H1 (cell line): Measurements from ENCODE around the gene SLC35F1. TPM values are rescaled to one million over a fixed set of nuclear protein-coding genes. Genes with fewer than 3 reads are reported as not detected.

Experiments used
- CTCF ChIA-PET: fragments of 300-600 bp; sonication (Branson Sonifier 250); formaldehyde crosslinking; loops from one replicate; lab custom pipeline; 2021; ENCODE audit not compliant: partially characterized antibody; lab: Charles Lee
- POLR2A ChIA-PET: fragments of 300-600 bp; sonication (Branson Sonifier 250); formaldehyde crosslinking; loops from one replicate; lab custom pipeline; 2021; ENCODE audit warnings: inconsistent platforms; ENCODE audit not compliant: partially characterized antibody; lab: Charles Lee
- DNase-seq, 2 experiments: peaks; one replicate each; pipeline versions ENCODE4 v3.0.0 to v3.0.0-alpha.2; 2010 to 2022; ENCODE audit warnings: low spot score in 2 of 2, low read depth in 1 of 2, mixed read lengths in 1 of 2
- FAIRE-seq: peaks from 2 replicates; lab custom pipeline; 2011; peaks lifted over from hg19 to GRCh38; lab: Jason Lieb, UNC
- H2AFZ ChIP-seq: 2 replicates; pipeline ENCODE4 v1.8.1; 2012; ENCODE audit warnings: low read length, inconsistent platforms
- H2AK5ac ChIP-seq: 2 replicates; pipeline ENCODE4 v1.6.1; 2013; ENCODE audit warnings: low read depth, low read length
- H2BK120ac ChIP-seq: replicated peaks from 2 replicates; pipeline ENCODE3; 2013; ENCODE audit warnings: low read depth, low read length, inconsistent platforms
- H2BK12ac ChIP-seq: 2 replicates; pipeline ENCODE4 v1.6.1; 2013; ENCODE audit warnings: low read depth, low read length
- H2BK15ac ChIP-seq: 2 replicates; pipeline ENCODE4 v1.6.1; 2013; ENCODE audit warnings: low read length
- H2BK20ac ChIP-seq: 2 replicates; pipeline ENCODE4 v1.6.1; 2013; ENCODE audit warnings: low read length
- H2BK5ac ChIP-seq: 2 replicates; pipeline ENCODE4 v1.6.1; 2013; ENCODE audit warnings: low read depth, low read length
- H3K14ac ChIP-seq: 2 replicates; pipeline ENCODE4 v1.6.1; 2013; ENCODE audit warnings: inconsistent platforms; ENCODE audit not compliant: insufficient read length
- H3K18ac ChIP-seq: 2 replicates; pipeline ENCODE4 v1.6.1; 2013; ENCODE audit warnings: low read length; ENCODE audit errors: extremely low read depth
- H3K23ac ChIP-seq: 2 replicates; pipeline ENCODE4 v1.6.1; 2013; ENCODE audit warnings: inconsistent platforms; ENCODE audit not compliant: insufficient read length
- H3K23me2 ChIP-seq: 2 replicates; pipeline ENCODE4 v1.6.1; 2013; ENCODE audit warnings: low read depth, low read length
- H3K27ac ChIP-seq: 2 replicates; pipeline ENCODE4 v1.6.1; 2011; ENCODE audit warnings: low read depth, low read length, inconsistent platforms
- H3K27me3 ChIP-seq, 4 experiments: replicated peaks in 1 of 4; 1 replicate in 1 of 4; 2 replicates in 3 of 4; pipeline versions ENCODE4 v1.6.1 to v1.8.1; 2011 to 2013; ENCODE audit warnings: low read length in 3 of 4, mild to moderate bottlenecking in 3 of 4, inconsistent platforms in 2 of 4, mixed read lengths in 2 of 4, moderate library complexity in 1 of 4; ENCODE audit not compliant: control insufficient read depth in 3 of 4, insufficient read depth in 3 of 4; ENCODE audit errors: extremely low read depth in 1 of 4
- H3K36me3 ChIP-seq, 4 experiments: 2 replicates each; pipeline versions ENCODE4 v1.6.1 to v1.8.1; 2011 to 2013; ENCODE audit warnings: mild to moderate bottlenecking in 4 of 4, low read length in 3 of 4, moderate library complexity in 2 of 4, control low read depth in 1 of 4, inconsistent platforms in 1 of 4; ENCODE audit not compliant: insufficient read depth in 4 of 4, control insufficient read depth in 2 of 4
- H3K4ac ChIP-seq: replicated peaks from 2 replicates; pipeline ENCODE3; 2013; ENCODE audit warnings: low read length, low read depth, mixed read lengths, inconsistent platforms; ENCODE audit not compliant: insufficient read length
- H3K4me1 ChIP-seq, 4 experiments: replicated peaks in 1 of 4; 1 replicate in 1 of 4; 2 replicates in 3 of 4; pipeline versions ENCODE4 v1.6.1 to v1.8.1; 2011 to 2013; ENCODE audit warnings: low read length in 3 of 4, inconsistent platforms in 2 of 4, mixed read lengths in 1 of 4; ENCODE audit not compliant: insufficient read depth in 4 of 4, control insufficient read depth in 3 of 4
- H3K4me2 ChIP-seq, 2 experiments: 2 replicates each; pipeline versions ENCODE4 v1.6.1 to v1.8.1; 2011 to 2013; ENCODE audit warnings: low read depth in 2 of 2, low read length in 2 of 2, control low read depth in 1 of 2, inconsistent platforms in 1 of 2, mild to moderate bottlenecking in 1 of 2; ENCODE audit not compliant: insufficient read depth in 1 of 2
- H3K4me3 ChIP-seq, 4 experiments: fragments of 200-600, 300-600 bp in 1 of 4; sonication (generic), shearing (Covaris generic), sonication (Bioruptor Twin) in 1 of 4; 2 replicates each; pipeline versions ENCODE4 v1.5.1 to v1.8.1; 2011 to 2016; ENCODE audit warnings: low read length in 4 of 4, low read depth in 3 of 4, control low read depth in 2 of 4, inconsistent platforms in 2 of 4, mild to moderate bottlenecking in 2 of 4, mixed read lengths in 1 of 4, moderate library complexity in 1 of 4; ENCODE audit not compliant: insufficient read depth in 2 of 4; ENCODE audit errors: extremely low read depth in 1 of 4
- H3K56ac ChIP-seq: replicated peaks from 2 replicates; pipeline ENCODE3; 2013; ENCODE audit warnings: low read depth, mild to moderate bottlenecking, mixed read lengths, low read length, inconsistent platforms; ENCODE audit not compliant: insufficient read length
- H3K79me1 ChIP-seq: 2 replicates; pipeline ENCODE4 v1.6.1; 2013; ENCODE audit warnings: low read depth, low read length, control low read depth
- H3K79me2 ChIP-seq, 2 experiments: 2 replicates each; pipeline versions ENCODE4 v1.6.1 to v1.8.1; 2012 to 2013; ENCODE audit warnings: low read length in 2 of 2, mild to moderate bottlenecking in 2 of 2, inconsistent platforms in 1 of 2; ENCODE audit not compliant: insufficient read depth in 2 of 2, control insufficient read depth in 1 of 2
- H3K9ac ChIP-seq, 4 experiments: replicated peaks in 1 of 4; 1 replicate in 1 of 4; 2 replicates in 3 of 4; pipeline versions ENCODE4 v1.6.1 to v1.8.1; 2011 to 2013; ENCODE audit warnings: low read depth in 3 of 4, low read length in 3 of 4, control low read depth in 2 of 4, mild to moderate bottlenecking in 2 of 4, moderate library complexity in 2 of 4, inconsistent platforms in 1 of 4; ENCODE audit errors: extremely low read depth in 1 of 4
- H3K9me3 ChIP-seq, 2 experiments: 2 replicates each; pipeline versions ENCODE4 v1.6.1 to v1.8.1; 2012 to 2013; ENCODE audit warnings: mild to moderate bottlenecking in 2 of 2, moderate library complexity in 2 of 2, control low read depth in 1 of 2, inconsistent platforms in 1 of 2, low read depth in 1 of 2, low read length in 1 of 2, mixed read lengths in 1 of 2; ENCODE audit not compliant: insufficient read depth in 2 of 2
- H4K20me1 ChIP-seq, 2 experiments: replicated peaks in 1 of 2; 2 replicates each; pipeline versions ENCODE3 to v1.8.1; 2011 to 2013; ENCODE audit warnings: inconsistent platforms in 2 of 2, low read length in 2 of 2, mild to moderate bottlenecking in 1 of 2; ENCODE audit not compliant: insufficient read depth in 2 of 2, control insufficient read depth in 1 of 2
- H4K5ac ChIP-seq: 2 replicates; pipeline ENCODE4 v1.6.1; 2013; ENCODE audit warnings: low read length, low read depth, mixed read lengths, inconsistent platforms; ENCODE audit not compliant: insufficient read length
- H4K8ac ChIP-seq: 2 replicates; pipeline ENCODE4 v1.8.0; 2013; ENCODE audit warnings: mild to moderate bottlenecking, moderate library complexity, low read length, inconsistent platforms; ENCODE audit not compliant: insufficient read depth; ENCODE audit errors: extremely low read depth
- H4K91ac ChIP-seq: replicated peaks from 2 replicates; pipeline ENCODE3; 2013; ENCODE audit warnings: low read length, mixed read lengths, inconsistent platforms; ENCODE audit not compliant: insufficient read length
- CBX8 ChIP-seq: fragments of 300-800, 300-1000 bp; sonication (generic); IDR thresholded peaks from 2 replicates; pipeline ENCODE4 v1.7.1; 2016; ENCODE audit warnings: low read depth, low read length, borderline replicate concordance
- JUN ChIP-seq: IDR thresholded peaks from 2 replicates; pipeline ENCODE4 v1.6.1; 2011; ENCODE audit warnings: low read depth, mild to moderate bottlenecking, improper control_type of control experiment, low read length
- RBBP5 ChIP-seq: IDR thresholded peaks from 2 replicates; pipeline ENCODE4 v1.7.1; 2012; ENCODE audit warnings: low read depth, mild to moderate bottlenecking, inconsistent platforms, low read length, moderate library complexity, borderline replicate concordance
- SP1 ChIP-seq: IDR thresholded peaks from 2 replicates; pipeline ENCODE4 v1.6.1; 2011; ENCODE audit warnings: low read depth, low read length
- TBP ChIP-seq: IDR thresholded peaks from 2 replicates; pipeline ENCODE4 v1.6.1; 2011; ENCODE audit warnings: low read depth, low read length, improper control_type of control experiment
- WGBS, 2 experiments: shearing (Covaris generic) in 1 of 2; methylation state at CpG; one replicate each; pipeline versions ENCODE4 v1.1.6 to v1.1.7; 2013 to 2015; ENCODE audit warnings: low lambda C conversion rate in 2 of 2, mixed read lengths in 2 of 2, inconsistent platforms in 1 of 2, low coverage in 1 of 2, missing lambda C conversion rate in 1 of 2; ENCODE audit not compliant: insufficient replicate concordance in 2 of 2, insufficient coverage in 1 of 2, insufficient read length in 1 of 2; ENCODE audit errors: extremely low coverage in 1 of 2, missing lambda C conversion rate in 1 of 2; 5-methylcytosine and 5-hydroxymethylcytosine counted together
- polyA plus RNA-seq, 7 experiments: library from polyadenylated mRNA; depleted of rRNA in 3 of 7; stranded (reverse) in 5 of 7; unstranded in 2 of 7; fragments of >200 nt in 5 of 7; fragments of 200-250 nt in 2 of 7; gene quantifications; 1 replicate in 5 of 7; 2 replicates in 1 of 7; 4 replicates in 1 of 7; pipeline versions ENCODE4 v1.2.1 to v1.2.3, GENCODE V29; 2011 to 2013; ENCODE audit warnings: missing spikeins in 2 of 7, mixed read lengths in 2 of 7
- total RNA-seq: library from RNA; stranded (reverse); fragmentation: NEBNext Ultra II Directional; extraction: Animal tissue kit (Norgen Biotek cat#: 25700); gene quantifications from 2 replicates; pipeline ENCODE4 v1.2.1, GENCODE V29; 2021

The SLC35F1 gene
- total and polyA plus RNA-seq, 2 of the 8 experiments (the other 6 are each of a cell fraction or from before 2014, with no cell fraction given) = 7.0 to 10.0 TPM

DNA sequence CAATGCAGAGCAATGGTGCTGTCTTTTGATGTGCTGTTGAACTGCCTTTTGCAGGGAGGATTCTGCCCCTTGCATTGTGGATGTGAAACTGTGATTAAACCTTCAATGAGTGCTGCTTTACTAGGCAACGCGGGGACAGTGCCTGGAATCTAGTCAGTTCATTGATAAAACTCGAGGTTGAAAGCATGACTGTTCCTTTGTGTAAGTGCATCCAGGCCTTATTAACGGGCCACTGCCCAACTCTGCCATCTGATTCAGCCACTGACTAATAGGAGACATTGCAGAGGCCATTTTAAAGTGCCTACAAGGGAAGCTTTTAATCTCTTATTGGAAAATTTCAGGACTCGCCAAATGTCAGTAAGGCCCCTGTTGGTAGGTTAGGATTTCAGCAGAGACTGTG lies 49.3 kb downstream of the SLC35F1 start:
- Histone ChIP-seq H4K91ac (no peak overlapping the region), H2BK120ac (no peak overlapping the region), H2BK20ac (no peak overlapping the region), H3K23ac (no peak overlapping the region), H2AK5ac (no peak overlapping the region), H2BK15ac (no peak overlapping the region), H3K4me3 (no peak overlapping the region), H4K8ac (no peak overlapping the region), H3K18ac (no peak overlapping the region), H3K14ac (no peak overlapping the region), H3K27me3 (no peaks in the 10 kb centered on the region), H3K79me2 (no peaks in the 10 kb centered on the region), H3K9me3 (no peaks in the 10 kb centered on the region), H3K36me3 (no peaks in the 10 kb centered on the region), H3K4me2 (no peak overlapping the region), H2BK12ac (no peak overlapping the region), H3K9ac (no peak overlapping the region), H3K4ac (no peak overlapping the region), H2AFZ (no peak overlapping the region), H2BK5ac (no peak overlapping the region), H3K23me2 (no peaks in the 10 kb centered on the region), H3K4me1 (peaks cover 0 to 4% (median 1%) of the 10 kb centered on the region in 4 experiments; a peak in 3 of 7 replicates), H3K27ac (no peak overlapping the region), H4K20me1 (no peaks in the 10 kb centered on the region), H3K79me1 (no peaks in the 10 kb centered on the region), H3K56ac (no peak overlapping the region), H4K5ac (no peak overlapping the region)
- POLR2A ChIA-PET = no interaction called here
- FAIRE-seq = no peak
- DNase-seq = no peak
- CTCF ChIA-PET = interaction anchor here (0.8 to 1.2 kb wide), 2 partner anchors 9 to 18 kb away, joined by 3 read pairs; no protein-coding TSS in a partner anchor
- WGBS, 2 experiments = 89% methylated on average over 5 of the region's 5 CpGs; no CpG with 5 or more reads in 1 of the 2 experiments
- TF ChIP-seq CBX8 (no peak), SP1 (no peak), JUN (no peak), TBP (no peak), RBBP5 (no peak)
